ENCODE measurements around the gene CERK. TPM values are rescaled to one million over a fixed set of nuclear protein-coding genes. Genes with fewer than 3 reads are reported as not detected.
A peak's percentile ranks its signal among the peaks of the same experiment; 100 is the strongest.

Gene CERK
- total and polyA plus RNA-seq, 7 donors, result 13.0 to 38.1 (median 26.9) TPM

DNA sequence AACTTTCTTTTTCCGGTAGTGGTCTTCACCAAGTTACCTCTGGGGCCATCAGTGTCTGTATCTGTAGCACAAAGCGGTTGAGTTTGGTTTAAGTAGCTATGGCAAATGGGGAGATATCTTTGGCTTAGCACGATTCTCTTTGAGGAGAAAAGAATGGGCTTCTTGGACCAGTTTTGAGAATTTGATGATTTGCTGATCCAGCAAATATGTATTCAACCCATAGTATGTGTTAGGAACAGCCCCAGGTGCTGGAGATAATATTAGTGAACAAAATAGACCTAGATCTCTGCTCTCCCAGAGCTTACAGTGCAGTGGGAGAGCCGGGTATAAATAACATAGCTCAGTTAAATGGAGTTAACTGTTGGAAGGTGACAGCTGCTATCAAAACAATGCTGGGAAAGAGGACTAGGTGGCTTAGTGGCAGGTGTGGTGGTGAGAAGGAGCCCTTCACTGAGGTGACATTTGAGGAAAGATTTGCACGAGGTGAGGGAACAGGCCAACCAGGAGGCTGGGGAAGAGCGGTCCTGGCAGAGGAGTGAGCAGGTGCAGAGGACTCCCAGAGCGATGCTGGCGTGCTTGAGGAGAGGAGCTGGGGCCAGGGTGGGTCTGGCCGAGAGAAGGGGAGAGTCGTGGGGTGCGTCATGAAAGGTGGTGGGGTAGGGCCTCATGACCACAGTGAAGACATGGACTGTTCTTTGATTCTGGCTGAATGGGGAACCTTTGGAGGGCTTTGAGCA, 29.4 kb upstream of the CERK start:
- no peaks in the 10 kb centered on the region for H3K9me3 ChIP-seq
- WGBS, 3 donors, result 86 to 90% (median 88%) methylated on average over 11 of the region's 11 CpGs
- intact Hi-C loops (cut with DNase I), result no loop called here
- no peak overlapping the region for H3K4me3 ChIP-seq
- H3K36me3 ChIP-seq (ENCODE audit: insufficient read depth in 1 of 2, low read depth in 1 of 2), result peaks cover 0 to 8% of the 10 kb centered on the region in 2 donors
- H3K27ac ChIP-seq, result no peak overlapping the region
- peaks cover 34% of the 10 kb centered on the region for H3K4me1 ChIP-seq
- no peak for ATAC-seq
- DNase-seq, result no peak
- H3K27me3 ChIP-seq (ENCODE audit: insufficient read depth in 3 of 3, low read length in 2 of 3), result no peaks in the 10 kb centered on the region
- TF ChIP-seq, protein P1, sequence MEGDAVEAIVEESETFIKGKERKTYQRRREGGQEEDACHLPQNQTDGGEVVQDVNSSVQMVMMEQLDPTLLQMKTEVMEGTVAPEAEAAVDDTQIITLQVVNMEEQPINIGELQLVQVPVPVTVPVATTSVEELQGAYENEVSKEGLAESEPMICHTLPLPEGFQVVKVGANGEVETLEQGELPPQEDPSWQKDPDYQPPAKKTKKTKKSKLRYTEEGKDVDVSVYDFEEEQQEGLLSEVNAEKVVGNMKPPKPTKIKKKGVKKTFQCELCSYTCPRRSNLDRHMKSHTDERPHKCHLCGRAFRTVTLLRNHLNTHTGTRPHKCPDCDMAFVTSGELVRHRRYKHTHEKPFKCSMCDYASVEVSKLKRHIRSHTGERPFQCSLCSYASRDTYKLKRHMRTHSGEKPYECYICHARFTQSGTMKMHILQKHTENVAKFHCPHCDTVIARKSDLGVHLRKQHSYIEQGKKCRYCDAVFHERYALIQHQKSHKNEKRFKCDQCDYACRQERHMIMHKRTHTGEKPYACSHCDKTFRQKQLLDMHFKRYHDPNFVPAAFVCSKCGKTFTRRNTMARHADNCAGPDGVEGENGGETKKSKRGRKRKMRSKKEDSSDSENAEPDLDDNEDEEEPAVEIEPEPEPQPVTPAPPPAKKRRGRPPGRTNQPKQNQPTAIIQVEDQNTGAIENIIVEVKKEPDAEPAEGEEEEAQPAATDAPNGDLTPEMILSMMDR (IDR thresholded peaks at IDR 0.05), result no peak

- DNase-seq (no peak), ATAC-seq (no peak)
- TF ChIP-seq, protein P1 (IDR thresholded peaks at IDR 0.05), result no peak
- Histone ChIP-seq H3K4me3 (no peak overlapping the region), H3K36me3 (ENCODE audit: insufficient read depth in 1 of 2, low read depth in 1 of 2) (peaks cover 0 to 8% of the 10 kb centered on the region in 2 donors), H3K27ac (no peak overlapping the region), H3K4me1 (peaks cover 34% of the 10 kb centered on the region), H3K9me3 (no peaks in the 10 kb centered on the region), H3K27me3 (ENCODE audit: insufficient read depth in 3 of 3, low read length in 2 of 3) (no peaks in the 10 kb centered on the region)
- 91 to 95% (median 92%) methylated on average over 8 of the region's 8 CpGs for WGBS, 3 donors
- intact Hi-C loops (cut with DNase I), result no loop called here
Measured at GRCh38 chr22:46766611-46767010, 28.6 kb upstream of the CERK start.

GRCh38 chr22:46764779-46765485, 26.9 kb upstream of the CERK start:
- intact Hi-C loops (cut with DNase I), result no loop called here
- Histone ChIP-seq H3K9me3 (no peaks in the 10 kb centered on the region), H3K4me1 (peaks cover 26% of the 10 kb centered on the region), H3K36me3 (ENCODE audit: insufficient read depth in 1 of 2, low read depth in 1 of 2) (peaks cover 0 to 13% of the 10 kb centered on the region in 2 donors), H3K27ac (no peak overlapping the region), H3K27me3 (ENCODE audit: insufficient read depth in 3 of 3, low read length in 2 of 3) (no peaks in the 10 kb centered on the region), H3K4me3 (no peak overlapping the region)
- no peak for DNase-seq
- TF ChIP-seq, protein P1 (IDR thresholded peaks at IDR 0.05), result no peak
- ATAC-seq, result no peak
- WGBS, 3 donors, result 74 to 80% (median 79%) methylated on average over 6 of the region's 6 CpGs

- Histone ChIP-seq H3K4me1 (peaks cover 19% of the 10 kb centered on the region), H3K9me3 (no peaks in the 10 kb centered on the region), H3K36me3 (ENCODE audit: insufficient read depth in 1 of 2, low read depth in 1 of 2) (peaks cover 0 to 13% of the 10 kb centered on the region in 2 donors), H3K4me3 (peak overlapping the region; percentile 77), H3K27ac (peak overlapping the region; percentile 96), H3K27me3 (ENCODE audit: insufficient read depth in 3 of 3, low read length in 2 of 3) (no peaks in the 10 kb centered on the region)
- intact Hi-C loops (cut with DNase I), result no loop called here
- WGBS, 3 donors, result 86 to 88% (median 87%) methylated on average over 6 of the region's 6 CpGs
- DNase-seq (no peak), ATAC-seq (no peak)
- TF ChIP-seq, protein P1 (IDR thresholded peaks at IDR 0.05), result no peak
Measured at GRCh38 chr22:46764140-46764680, 26.2 kb upstream of the CERK start.

Data from psoas muscle (tissue), 8 donors.